Fibroblast of lung (primary cell): ENCODE measurements around the gene TPO.

Experiments
- EZH2 ChIP-seq: IDR thresholded peaks from 2 replicates; pipeline ENCODE4 v1.5.1; 2012; ENCODE audit warnings: low read length, control low read depth, mild to moderate bottlenecking; ENCODE audit errors: missing control alignments
- TF ChIP-seq, protein P1 (sequence below), 2 donors: IDR thresholded peaks in 1 of 2; conservative IDR thresholded peaks in 1 of 2; 1 replicate in 1 of 2; 2 replicates in 1 of 2; pipeline ENCODE4 v1.5.1; 2011 to 2012; ENCODE audit warnings: low read length in 2 of 2, control low read depth in 1 of 2, inconsistent platforms in 1 of 2, low read depth in 1 of 2, mild to moderate bottlenecking in 1 of 2

- TF ChIP-seq, protein P1, sequence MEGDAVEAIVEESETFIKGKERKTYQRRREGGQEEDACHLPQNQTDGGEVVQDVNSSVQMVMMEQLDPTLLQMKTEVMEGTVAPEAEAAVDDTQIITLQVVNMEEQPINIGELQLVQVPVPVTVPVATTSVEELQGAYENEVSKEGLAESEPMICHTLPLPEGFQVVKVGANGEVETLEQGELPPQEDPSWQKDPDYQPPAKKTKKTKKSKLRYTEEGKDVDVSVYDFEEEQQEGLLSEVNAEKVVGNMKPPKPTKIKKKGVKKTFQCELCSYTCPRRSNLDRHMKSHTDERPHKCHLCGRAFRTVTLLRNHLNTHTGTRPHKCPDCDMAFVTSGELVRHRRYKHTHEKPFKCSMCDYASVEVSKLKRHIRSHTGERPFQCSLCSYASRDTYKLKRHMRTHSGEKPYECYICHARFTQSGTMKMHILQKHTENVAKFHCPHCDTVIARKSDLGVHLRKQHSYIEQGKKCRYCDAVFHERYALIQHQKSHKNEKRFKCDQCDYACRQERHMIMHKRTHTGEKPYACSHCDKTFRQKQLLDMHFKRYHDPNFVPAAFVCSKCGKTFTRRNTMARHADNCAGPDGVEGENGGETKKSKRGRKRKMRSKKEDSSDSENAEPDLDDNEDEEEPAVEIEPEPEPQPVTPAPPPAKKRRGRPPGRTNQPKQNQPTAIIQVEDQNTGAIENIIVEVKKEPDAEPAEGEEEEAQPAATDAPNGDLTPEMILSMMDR (conservative IDR thresholded peaks at IDR 0.05 in 1 of 2, IDR thresholded peaks at IDR 0.05 in 1 of 2; ENCODE audit: low read depth in 1 of 2, low read length in 2 of 2), result no peak
- no peak for TF ChIP-seq EZH2
Measured at GRCh38 chr2:1489486-1489885, 76.2 kb downstream of the TPO start.
